Muscle of leg (tissue), 11 donors: ENCODE measurements around the gene TSPAN33. TPM values are rescaled to one million over a fixed set of nuclear protein-coding genes. Genes with fewer than 3 reads are reported as not detected.

Source experiments
- DNase-seq: peaks from one replicate; pipeline ENCODE4 v3.0.0; 2013
- H3K27ac ChIP-seq: one replicate; pipeline ENCODE4 v1.5.1; 2013; ENCODE audit warnings: mild to moderate bottlenecking, low read length, control low read depth
- H3K27me3 ChIP-seq: one replicate; pipeline ENCODE4 v1.6.1; 2013; ENCODE audit warnings: low read length; ENCODE audit not compliant: control insufficient read depth, insufficient read depth
- H3K36me3 ChIP-seq: one replicate; pipeline ENCODE4 v1.6.1; 2013; ENCODE audit warnings: low read length; ENCODE audit not compliant: control insufficient read depth, insufficient read depth
- H3K4me1 ChIP-seq: one replicate; pipeline ENCODE4 v1.6.1; 2013; ENCODE audit warnings: low read length; ENCODE audit not compliant: control insufficient read depth, insufficient read depth
- H3K4me3 ChIP-seq: one replicate; pipeline ENCODE4 v1.5.1; 2013; ENCODE audit warnings: low read length, control low read depth
- H3K9me3 ChIP-seq: replicated peaks from 2 replicates; pipeline ENCODE4 v1.6.1; 2013; ENCODE audit warnings: low read depth, low read length; ENCODE audit not compliant: control insufficient read depth
- WGBS: methylation state at CpG from one replicate; pipeline ENCODE4 v1.1.5; 2013; ENCODE audit warnings: missing lambda C conversion rate; ENCODE audit not compliant: insufficient coverage; 5-methylcytosine and 5-hydroxymethylcytosine counted together
- polyA plus RNA-seq, 8 donors: library from polyadenylated mRNA; unstranded; fragments of 120-200 nt; gene quantifications; one replicate each; pipeline versions ENCODE4 v1.2.1 to v1.2.3, GENCODE V29; 2013; ENCODE audit warnings: inconsistent platforms in 1 of 8, low replicate concordance in 1 of 8; ENCODE audit not compliant: insufficient read length in 8 of 8, insufficient read depth in 1 of 8
- total RNA-seq: library from RNA; stranded (reverse); fragments of 120-200 nt; gene quantifications from one replicate; pipeline ENCODE4 v1.2.4, GENCODE V29; 2013

Gene TSPAN33
- total and polyA plus RNA-seq, 9 donors, result 23.9 to 52.4 (median 45.8) TPM

DNA sequence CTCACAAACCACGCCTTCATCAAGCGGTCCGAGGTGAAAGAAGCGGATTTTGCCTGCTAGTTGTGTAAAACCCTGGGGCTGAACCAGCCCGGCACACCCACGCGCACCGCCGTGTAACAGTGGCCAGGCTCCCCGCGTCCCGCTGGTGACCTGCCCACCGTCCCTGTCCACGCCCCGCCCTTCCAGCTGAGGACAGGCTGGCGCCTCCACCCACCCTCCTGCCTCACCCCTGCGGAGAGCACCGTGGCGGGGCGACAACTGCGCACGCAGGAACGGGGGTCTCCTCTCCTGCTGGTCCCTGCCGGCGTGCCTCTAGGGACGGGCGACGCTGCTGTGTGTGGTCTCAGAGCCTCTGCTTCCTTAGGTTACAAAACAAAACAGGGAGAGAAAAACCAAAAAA, 16.9 kb upstream of the TSPAN33 start:
- Histone ChIP-seq H3K4me3 (no peak overlapping the region), H3K4me1 (no peaks in the 10 kb centered on the region), H3K27ac (no peak overlapping the region), H3K27me3 (peaks cover 2% of the 10 kb centered on the region), H3K36me3 (no peaks in the 10 kb centered on the region), H3K9me3 (no peaks in the 10 kb centered on the region)
- no peak for DNase-seq
- 97% methylated on average over 23 of the region's 28 CpGs for WGBS

DNA sequence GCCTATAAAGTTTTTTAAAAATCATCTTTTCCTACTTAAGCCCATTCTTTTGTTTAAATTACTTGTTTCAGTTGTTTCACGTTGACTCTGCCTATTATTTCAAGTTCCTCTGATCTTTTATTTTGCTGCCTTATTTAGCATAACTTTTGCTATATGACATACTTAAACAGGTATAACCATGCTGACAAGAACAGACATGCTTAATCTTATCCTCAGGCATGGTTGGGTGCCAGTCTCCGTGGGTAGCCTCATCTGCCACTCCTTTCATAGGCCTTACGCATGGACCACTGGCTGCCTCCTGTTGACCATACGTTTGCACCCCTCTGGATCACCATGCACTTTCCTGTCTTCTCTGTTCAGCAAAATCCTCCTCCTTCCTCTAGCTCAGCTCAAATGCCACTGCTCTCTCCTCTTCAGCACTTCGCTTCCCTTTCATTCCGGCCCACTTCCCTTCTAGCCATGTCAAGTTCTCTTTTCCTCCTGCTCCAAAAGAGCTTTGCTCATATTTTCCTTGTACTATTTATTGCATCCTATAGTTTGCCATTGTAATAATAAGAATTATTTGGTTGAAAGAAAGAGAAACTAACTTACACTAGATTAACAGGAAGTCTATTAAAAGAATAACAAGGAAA, 10.0 kb upstream of the TSPAN33 start:
- DNase-seq, result peak; percentile 71
- 70% methylated on average over 4 of the region's 6 CpGs for WGBS
- Histone ChIP-seq H3K36me3 (no peaks in the 10 kb centered on the region), H3K27ac (no peak overlapping the region), H3K27me3 (no peaks in the 10 kb centered on the region), H3K4me3 (no peak overlapping the region), H3K4me1 (no peaks in the 10 kb centered on the region), H3K9me3 (no peaks in the 10 kb centered on the region)

DNA sequence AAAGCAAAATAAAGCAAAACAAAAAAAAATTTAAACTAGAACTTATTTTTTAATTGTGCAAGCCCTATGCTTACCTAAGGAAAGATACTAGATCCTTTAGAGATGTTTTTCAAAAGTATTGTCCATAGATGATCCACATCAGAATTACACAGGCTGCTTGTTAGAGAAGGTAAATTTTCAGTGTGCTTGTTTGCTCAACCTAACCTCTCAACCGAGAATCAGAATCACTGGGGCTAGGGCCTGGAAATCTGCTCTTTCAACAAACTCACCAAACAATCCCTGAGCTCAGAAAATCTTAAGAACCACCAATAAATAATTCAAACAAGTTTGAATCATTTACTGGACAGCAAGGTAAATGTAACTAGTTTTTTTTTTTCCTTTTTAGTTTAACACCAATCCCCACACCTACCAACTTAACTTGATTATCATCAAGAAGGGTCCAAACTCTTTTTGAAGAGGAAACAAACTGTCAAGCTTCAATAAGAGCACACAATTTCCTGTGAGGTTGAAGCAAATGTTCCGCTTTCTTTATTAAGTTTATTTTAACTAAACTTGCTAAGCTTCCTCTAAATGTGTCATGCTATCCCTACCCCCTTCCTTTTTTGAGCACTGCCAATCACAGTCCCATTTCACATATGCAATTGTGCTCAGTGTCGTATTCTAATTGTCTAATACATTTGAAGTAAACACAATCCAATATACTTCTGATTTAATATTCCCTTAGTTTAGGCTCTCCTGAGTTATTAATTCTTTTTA, 7.4 kb upstream of the TSPAN33 start:
- Histone ChIP-seq H3K4me1 (no peaks in the 10 kb centered on the region), H3K36me3 (no peaks in the 10 kb centered on the region), H3K9me3 (no peaks in the 10 kb centered on the region), H3K27me3 (peaks cover 2% of the 10 kb centered on the region), H3K4me3 (no peak overlapping the region), H3K27ac (no peak overlapping the region)
- peak; percentile 40 for DNase-seq
- WGBS, result no CpG with 5 or more reads among the region's 3 CpGs

DNA sequence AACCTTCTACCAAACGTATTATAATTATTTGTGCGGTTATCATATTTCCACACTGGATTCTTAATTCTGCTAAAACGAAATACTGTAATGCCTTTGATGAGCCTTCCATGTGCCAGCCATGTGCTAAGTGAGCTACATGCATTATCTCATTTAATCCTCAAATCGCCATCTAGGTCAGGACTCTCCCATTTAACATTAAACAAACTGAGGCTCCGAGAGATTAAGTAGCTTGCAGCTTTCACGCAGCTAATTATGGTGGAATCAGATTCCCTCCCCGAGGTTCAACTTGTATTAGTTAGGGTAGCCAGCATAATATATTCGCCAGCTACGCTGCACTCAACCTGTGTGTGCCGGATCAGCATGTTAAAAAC, 798 bp upstream of the TSPAN33 start:
- H3K27me3 ChIP-seq, result peaks cover 28% of the 10 kb centered on the region
- peaks cover 41% of the 10 kb centered on the region for H3K4me1 ChIP-seq
- DNase-seq, result no peak
- WGBS, result 42% methylated on average over 10 of the region's 10 CpGs
- H3K9me3 ChIP-seq, result no peaks in the 10 kb centered on the region
- no peaks in the 10 kb centered on the region for H3K36me3 ChIP-seq
- H3K27ac ChIP-seq, result no peak overlapping the region
- no peak overlapping the region for H3K4me3 ChIP-seq

DNA sequence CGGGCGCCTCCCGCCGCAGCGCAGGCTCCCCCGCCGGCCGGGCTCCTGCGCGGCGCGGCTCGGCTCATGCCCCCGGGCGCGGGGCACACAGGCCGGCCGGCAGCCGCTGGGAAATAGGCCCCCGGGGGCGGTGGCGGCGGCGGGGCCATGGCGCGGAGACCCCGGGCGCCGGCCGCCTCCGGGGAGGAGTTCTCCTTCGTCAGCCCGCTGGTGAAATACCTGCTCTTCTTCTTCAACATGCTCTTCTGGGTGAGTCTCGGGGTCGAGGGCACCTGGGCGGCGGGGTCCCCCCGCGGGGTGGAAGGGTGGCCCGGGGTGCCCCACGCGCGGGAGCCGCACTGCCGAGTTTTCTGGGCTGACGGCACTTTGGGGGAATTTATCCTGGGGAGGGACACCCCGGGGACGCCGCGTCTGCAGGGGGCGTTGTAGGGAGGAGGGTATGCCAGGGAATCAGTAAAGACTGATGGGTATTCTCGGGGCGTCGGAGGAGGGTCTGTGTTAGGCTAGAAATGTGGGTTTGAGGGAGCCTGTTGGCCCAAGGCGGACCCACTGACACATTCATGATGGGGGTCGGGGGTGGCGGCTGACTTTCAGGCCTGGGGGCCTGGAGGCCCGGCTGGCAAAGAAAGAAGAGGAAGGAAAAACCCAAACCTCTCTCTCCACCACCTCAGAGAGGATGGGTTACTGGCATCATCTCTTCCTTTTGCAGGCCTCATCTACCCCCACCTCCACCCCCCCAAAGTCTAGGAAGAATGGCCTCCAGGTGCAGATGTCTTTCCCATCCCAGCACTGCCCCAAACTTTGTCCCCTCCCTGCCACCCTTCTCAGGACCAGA, 544 bp downstream of the TSPAN33 start:
- H3K36me3 ChIP-seq, result no peaks in the 10 kb centered on the region
- peak overlapping the region; percentile 53 for H3K4me3 ChIP-seq
- H3K9me3 ChIP-seq, result no peaks in the 10 kb centered on the region
- H3K4me1 ChIP-seq, result peaks cover 52% of the 10 kb centered on the region
- peaks cover 28% of the 10 kb centered on the region for H3K27me3 ChIP-seq
- no peak for DNase-seq
- no peak overlapping the region for H3K27ac ChIP-seq
- WGBS, result 6% methylated on average over 58 of the region's 58 CpGs

DNA sequence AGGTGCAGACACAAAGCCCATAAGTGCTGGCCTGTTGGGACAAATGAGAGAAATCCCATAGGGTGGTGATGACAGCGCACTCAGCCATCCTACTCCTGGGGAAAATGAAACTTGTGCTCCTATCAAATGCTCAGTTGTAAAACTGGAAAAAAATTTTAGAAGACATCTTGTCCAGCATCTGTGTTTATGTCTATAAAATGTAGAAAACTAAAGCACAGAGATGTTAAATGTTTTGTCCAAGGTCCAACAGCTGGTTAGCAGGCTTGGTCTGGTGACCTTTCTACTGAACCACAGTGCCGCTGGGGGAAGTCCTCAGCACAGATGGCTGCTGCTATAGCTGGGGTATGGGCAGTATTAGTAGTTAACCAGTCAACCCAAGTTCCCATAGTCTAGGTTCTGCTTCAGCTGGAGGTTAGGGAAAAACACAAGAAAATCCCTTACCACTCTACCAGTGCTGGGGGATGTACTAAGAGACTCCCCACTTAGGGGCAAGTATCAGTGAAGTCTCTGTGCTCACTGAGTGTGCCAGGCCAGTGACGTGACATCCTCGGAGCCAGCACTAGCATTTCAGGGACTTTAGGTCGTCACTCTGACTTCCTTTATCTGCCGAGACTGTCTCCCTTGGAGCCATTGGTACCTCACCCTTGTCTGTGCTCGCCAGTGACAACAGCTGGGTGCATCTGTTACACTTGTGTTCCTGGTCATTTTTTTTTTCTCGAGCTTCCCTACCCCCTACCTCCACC, 1.9 kb downstream of the TSPAN33 start:
- no peaks in the 10 kb centered on the region for H3K36me3 ChIP-seq
- no peak overlapping the region for H3K27ac ChIP-seq
- 53% methylated on average over 6 of the region's 8 CpGs for WGBS
- peaks cover 26% of the 10 kb centered on the region for H3K27me3 ChIP-seq
- DNase-seq, result peak; percentile 41
- no peak overlapping the region for H3K4me3 ChIP-seq
- no peaks in the 10 kb centered on the region for H3K9me3 ChIP-seq
- H3K4me1 ChIP-seq, result peaks cover 59% of the 10 kb centered on the region

DNA sequence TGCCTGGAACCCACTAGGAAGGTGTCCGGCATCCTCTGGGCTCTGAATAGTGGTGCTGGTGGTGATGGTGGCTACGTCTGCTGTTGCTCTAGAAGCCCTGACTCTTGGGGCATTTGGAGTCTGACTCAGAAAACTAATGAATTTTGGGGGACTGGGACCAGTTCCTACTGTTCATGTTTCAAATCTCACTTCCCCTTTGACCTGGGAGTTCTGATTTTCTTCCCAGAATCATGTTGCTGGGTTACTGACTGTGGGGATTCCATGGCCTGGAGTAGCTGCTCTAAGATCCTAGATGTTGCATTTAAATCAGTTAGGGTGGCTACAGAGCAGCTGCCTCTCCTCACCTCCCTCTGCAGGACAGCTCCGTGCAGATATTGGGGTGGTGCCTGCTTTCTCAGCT, 3.2 kb downstream of the TSPAN33 start:
- Histone ChIP-seq H3K27me3 (peaks cover 26% of the 10 kb centered on the region), H3K27ac (no peak overlapping the region), H3K4me1 (peaks cover 59% of the 10 kb centered on the region), H3K36me3 (no peaks in the 10 kb centered on the region), H3K9me3 (no peaks in the 10 kb centered on the region), H3K4me3 (no peak overlapping the region)
- no peak for DNase-seq
- 79% methylated on average over 2 of the region's 3 CpGs for WGBS

DNA sequence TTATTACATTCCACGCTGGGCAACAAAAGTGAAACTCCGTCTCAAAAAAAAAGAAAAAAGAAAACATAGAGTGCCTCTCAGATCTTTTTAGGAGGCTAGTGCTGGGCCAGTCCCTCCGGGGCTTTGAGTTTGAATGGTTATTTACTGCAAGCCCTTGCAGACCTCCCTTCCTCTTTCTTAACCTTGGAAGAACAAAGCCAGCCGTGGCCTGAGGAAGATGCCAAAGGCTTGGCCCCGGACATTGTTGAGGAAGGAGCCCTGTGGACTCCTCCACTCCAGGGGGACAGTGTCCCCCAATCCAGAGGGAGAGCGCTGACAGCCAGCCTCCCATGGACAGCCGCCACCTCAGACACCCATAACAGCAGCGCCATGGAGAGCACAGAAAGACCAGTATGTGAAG, 5.0 kb downstream of the TSPAN33 start:
- H3K27me3 ChIP-seq, result peaks cover 15% of the 10 kb centered on the region
- H3K27ac ChIP-seq, result no peak overlapping the region
- H3K4me3 ChIP-seq, result no peak overlapping the region
- 75% methylated on average over 3 of the region's 8 CpGs for WGBS
- no peaks in the 10 kb centered on the region for H3K9me3 ChIP-seq
- H3K4me1 ChIP-seq, result peaks cover 53% of the 10 kb centered on the region
- no peaks in the 10 kb centered on the region for H3K36me3 ChIP-seq
- DNase-seq, result no peak

DNA sequence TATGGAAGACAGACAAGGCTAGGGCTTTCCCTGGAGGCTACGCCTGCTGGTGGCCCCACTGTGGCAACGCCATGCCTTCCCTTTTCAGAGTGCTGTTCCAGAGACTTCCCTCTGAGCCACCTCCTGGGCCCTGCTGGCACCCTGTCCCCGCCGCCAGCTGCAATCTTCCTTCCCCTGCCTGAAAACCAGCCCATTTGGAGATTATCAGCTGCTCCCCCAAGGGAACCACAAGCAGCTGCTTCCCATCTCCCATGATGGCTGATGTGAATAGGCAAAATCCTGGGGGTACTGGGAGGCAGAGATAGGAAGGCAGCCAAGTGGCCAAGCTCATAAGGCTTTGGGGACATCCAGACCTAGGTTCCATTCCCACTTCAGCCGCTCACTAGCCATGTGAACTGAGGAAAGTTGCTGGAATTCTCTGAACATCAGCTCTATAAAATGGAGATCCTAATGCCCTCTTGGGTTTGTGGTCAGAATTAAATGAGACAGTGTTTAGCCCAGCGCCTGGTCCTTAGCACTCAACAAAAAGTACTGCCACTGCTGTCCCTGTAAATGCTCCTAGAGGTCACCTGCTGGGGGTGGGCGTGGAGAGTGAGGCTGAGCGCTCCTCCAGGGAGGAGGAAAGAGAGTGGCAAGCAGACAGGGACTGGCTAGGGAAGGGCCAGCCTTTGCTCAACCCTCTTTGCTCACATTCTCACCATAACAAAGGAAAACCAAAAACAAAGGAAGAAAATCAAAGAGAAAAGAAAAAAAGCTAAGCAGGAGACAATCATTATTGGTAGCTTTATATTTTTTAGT, 5.9 kb downstream of the TSPAN33 start:
- no peak overlapping the region for H3K27ac ChIP-seq
- H3K9me3 ChIP-seq, result no peaks in the 10 kb centered on the region
- peak; percentile 54 for DNase-seq
- 56% methylated on average over 4 of the region's 8 CpGs for WGBS
- no peaks in the 10 kb centered on the region for H3K36me3 ChIP-seq
- H3K27me3 ChIP-seq, result peaks cover 9% of the 10 kb centered on the region
- H3K4me3 ChIP-seq, result no peak overlapping the region
- peaks cover 47% of the 10 kb centered on the region for H3K4me1 ChIP-seq
